ENCODE measurements around the gene MYO3A.

GRCh38 chr10:26029858-26030257 is 95.8 kb downstream of the MYO3A start:
- TF ChIP-seq CTCF (IDR thresholded peaks at IDR 0.05) (no peak), POLR2AphosphoS5 (IDR thresholded peaks at IDR 0.05) (no peak), POLR2A (IDR thresholded peaks at IDR 0.05) (no peak)

All from prostate gland (tissue), 2 donors.